Neural cell (in vitro differentiated cells): ENCODE measurements around the gene ZNF736. TPM values are rescaled to one million over a fixed set of nuclear protein-coding genes. Genes with fewer than 3 reads are reported as not detected.
"Not testable (repeated sequence)": the region's sequence is repeated elsewhere in the genome, so short reads cannot be mapped to it uniquely, and the experiment has no call there.

Experiments
- H2AFZ ChIP-seq: fragments of 200-600, 300-800 bp; sonication (generic), shearing (Covaris generic); 2 replicates; pipeline ENCODE4 v1.6.0; 2014; ENCODE audit warnings: low read depth, mild to moderate bottlenecking, antibody characterized with exemption, low read length, moderate library complexity
- H3F3A ChIP-seq: fragments of 200-600 bp; shearing (Covaris generic); 2 replicates; pipeline ENCODE4 v1.6.1; 2016; ENCODE audit warnings: mild to moderate bottlenecking, moderate library complexity, mixed read lengths, antibody characterized with exemption, low read length; ENCODE audit not compliant: insufficient read depth, poor library complexity, severe bottlenecking
- H3K27ac ChIP-seq: fragments of 200-600, 300-800 bp; sonication (generic), shearing (Covaris generic); 2 replicates; pipeline ENCODE4 v1.5.1; 2014; ENCODE audit warnings: mild to moderate bottlenecking, low read length, moderate library complexity
- H3K27me3 ChIP-seq: fragments of 300-800, 200-600 bp; sonication (generic), shearing (Covaris generic); 2 replicates; pipeline ENCODE4 v1.6.0; 2014; ENCODE audit warnings: mild to moderate bottlenecking, low read depth, low read length, moderate library complexity; ENCODE audit not compliant: insufficient read depth
- H3K36me3 ChIP-seq: fragments of 300-800, 200-600 bp; sonication (generic), shearing (Covaris generic); 2 replicates; pipeline ENCODE4 v1.5.1; 2014; ENCODE audit warnings: mild to moderate bottlenecking, antibody characterized with exemption, low read length, moderate library complexity; ENCODE audit not compliant: insufficient read depth
- H3K4me2 ChIP-seq: fragments of 300-800, 200-600 bp; sonication (generic), shearing (Covaris generic); 2 replicates; pipeline ENCODE4 v1.6.0; 2014; ENCODE audit warnings: mild to moderate bottlenecking, low read length
- H3K4me3 ChIP-seq: fragments of 300-800, 200-600 bp; sonication (generic), shearing (Covaris generic); 2 replicates; pipeline ENCODE4 v1.5.1; 2014; ENCODE audit warnings: mild to moderate bottlenecking, low read length, moderate library complexity
- H3K79me2 ChIP-seq: fragments of 200-600 bp; shearing (Covaris generic); replicated peaks from 2 replicates; pipeline ENCODE4 v1.6.0; 2014; ENCODE audit warnings: mild to moderate bottlenecking, low read length, moderate library complexity; ENCODE audit not compliant: insufficient read depth
- H3K9ac ChIP-seq: fragments of 300-800, 200-600 bp; sonication (generic), shearing (Covaris generic); 2 replicates; pipeline ENCODE4 v1.6.1; 2016; ENCODE audit warnings: mild to moderate bottlenecking, low read length, mixed read lengths
- H3K9me2 ChIP-seq: fragments of 200-600 bp; shearing (Covaris generic); 2 replicates; pipeline ENCODE4 v1.6.1; 2016; ENCODE audit warnings: mild to moderate bottlenecking, low read length, mixed read lengths; ENCODE audit not compliant: insufficient read depth
- H3K9me3 ChIP-seq: fragments of 200-600, 300-800 bp; sonication (generic), shearing (Covaris generic); 2 replicates; pipeline ENCODE4 v1.6.1; 2016; ENCODE audit warnings: mild to moderate bottlenecking, mixed run types, low read length, moderate library complexity, mixed read lengths
- H4K20me1 ChIP-seq: fragments of 200-600 bp; shearing (Covaris generic); 2 replicates; pipeline ENCODE4 v1.6.1; 2016; ENCODE audit warnings: mild to moderate bottlenecking, mixed run types; ENCODE audit not compliant: insufficient read depth
- EP300 ChIP-seq: fragments of 450-650 bp; conservative IDR thresholded peaks from 2 replicates; pipeline ENCODE4 v1.6.1; 2014; ENCODE audit warnings: antibody characterized with exemption, mild to moderate bottlenecking, moderate library complexity; ENCODE audit not compliant: poor library complexity, severe bottlenecking
- EZH2 ChIP-seq: fragments of 200-600, 300-800 bp; shearing (Covaris generic), sonication (generic); IDR thresholded peaks from 2 replicates; pipeline ENCODE4 v1.6.1; 2014; ENCODE audit warnings: antibody characterized with exemption, low read length, borderline replicate concordance, mild to moderate bottlenecking; ENCODE audit not compliant: insufficient read depth, poor library complexity, severe bottlenecking
- MXI1 ChIP-seq: fragments of 450-650 bp; conservative IDR thresholded peaks from 2 replicates; pipeline ENCODE4 v1.6.1; 2014; ENCODE audit warnings: antibody characterized with exemption, mild to moderate bottlenecking; ENCODE audit not compliant: poor library complexity, severe bottlenecking
- POLR2AphosphoS5 ChIP-seq: IDR thresholded peaks from 2 replicates; pipeline ENCODE4 v1.6.1; 2012
- RAD21 ChIP-seq: fragments of 450-650 bp; conservative IDR thresholded peaks from 2 replicates; pipeline ENCODE4 v1.6.1; 2014; ENCODE audit warnings: antibody characterized with exemption, mild to moderate bottlenecking, moderate library complexity
- SMC3 ChIP-seq: fragments of 450-650 bp; conservative IDR thresholded peaks from 2 replicates; pipeline ENCODE4 v1.6.1; 2014; ENCODE audit warnings: antibody characterized with exemption, mild to moderate bottlenecking, moderate library complexity; ENCODE audit not compliant: poor library complexity
- TAF1 ChIP-seq: IDR thresholded peaks from 2 replicates; pipeline ENCODE4 v1.6.1; 2012; ENCODE audit warnings: low read depth
- polyA plus RNA-seq: library from polyadenylated mRNA; depleted of rRNA; stranded (reverse); fragments of >200 nt; gene quantifications from 2 replicates; pipeline ENCODE4 v1.2.3, GENCODE V29; 2014
- TF ChIP-seq, protein P1 (sequence below): IDR thresholded peaks from 2 replicates; pipeline ENCODE4 v1.6.1; 2012; ENCODE audit warnings: borderline replicate concordance
- TF ChIP-seq, protein P2 (sequence below): fragments of 450-650 bp; IDR thresholded peaks from 2 replicates; pipeline ENCODE4 v1.5.1; 2014; ENCODE audit warnings: antibody characterized with exemption, mild to moderate bottlenecking, moderate library complexity; ENCODE audit not compliant: poor library complexity, severe bottlenecking

The ZNF736 gene
- polyA plus RNA-seq, 1 donor from 2014 or later = 1.7 TPM

DNA sequence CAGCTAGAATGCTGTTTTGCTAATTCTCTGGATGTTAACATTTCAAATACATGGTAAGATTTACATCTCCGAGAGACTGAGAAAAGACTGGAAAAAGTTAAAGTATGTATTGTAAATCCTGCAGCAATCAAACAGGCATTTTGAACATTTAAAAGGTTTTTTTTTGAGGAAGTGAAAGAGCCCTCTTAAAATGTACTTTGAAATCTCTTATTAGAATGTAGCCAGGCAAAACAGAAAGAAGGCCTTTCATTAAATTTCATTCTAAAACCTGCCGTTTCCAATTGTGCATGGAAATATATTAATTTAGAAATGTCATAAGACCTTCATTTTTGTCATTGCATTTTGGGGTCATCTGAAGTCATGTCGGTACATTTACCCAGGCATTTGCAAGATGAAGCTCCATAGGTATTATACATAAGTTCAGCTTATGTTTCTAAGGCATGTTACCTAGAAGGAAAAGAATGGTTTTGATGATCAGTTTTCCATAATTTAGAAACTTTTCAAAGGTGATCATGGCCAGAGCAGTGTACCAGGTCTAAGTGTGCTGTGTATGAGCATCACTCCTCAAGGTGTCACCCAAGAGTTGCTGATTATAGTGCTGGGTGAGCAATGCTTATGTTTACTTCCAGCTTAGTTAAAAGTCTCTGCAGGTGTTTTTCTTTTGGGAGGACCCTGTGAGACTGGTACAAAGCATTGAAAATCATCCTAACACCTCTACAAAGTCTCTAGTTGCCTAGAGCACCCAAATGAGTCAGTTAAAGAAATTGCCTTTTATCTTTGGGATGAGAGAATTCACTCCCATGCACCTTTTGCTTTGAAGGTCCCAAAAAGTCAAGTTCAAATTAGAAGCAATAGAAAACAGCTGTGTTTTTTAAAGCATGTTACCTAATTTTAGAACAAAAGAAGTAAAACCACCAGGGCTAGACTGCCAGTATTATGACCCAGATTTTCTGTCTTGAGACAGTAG, 7.1 kb downstream of the ZNF736 start:
- Histone ChIP-seq H3K27me3 (no peaks in the 10 kb centered on the region), H3F3A (no peaks in the 10 kb centered on the region), H3K27ac (no peak overlapping the region), H3K9ac (no peak overlapping the region), H4K20me1 (no peaks in the 10 kb centered on the region), H3K9me3 (no peaks in the 10 kb centered on the region), H3K4me3 (no peak overlapping the region), H3K4me2 (no peak overlapping the region), H3K79me2 (no peaks in the 10 kb centered on the region), H2AFZ (no peak overlapping the region), H3K36me3 (no peaks in the 10 kb centered on the region), H3K9me2 (no peaks in the 10 kb centered on the region)
- TF ChIP-seq SMC3 (no peak), MXI1 (no peak), EP300 (no peak), EZH2 (no peak), TAF1 (no peak), RAD21 (no peak), POLR2AphosphoS5 (no peak)
- TF ChIP-seq, protein P1, sequence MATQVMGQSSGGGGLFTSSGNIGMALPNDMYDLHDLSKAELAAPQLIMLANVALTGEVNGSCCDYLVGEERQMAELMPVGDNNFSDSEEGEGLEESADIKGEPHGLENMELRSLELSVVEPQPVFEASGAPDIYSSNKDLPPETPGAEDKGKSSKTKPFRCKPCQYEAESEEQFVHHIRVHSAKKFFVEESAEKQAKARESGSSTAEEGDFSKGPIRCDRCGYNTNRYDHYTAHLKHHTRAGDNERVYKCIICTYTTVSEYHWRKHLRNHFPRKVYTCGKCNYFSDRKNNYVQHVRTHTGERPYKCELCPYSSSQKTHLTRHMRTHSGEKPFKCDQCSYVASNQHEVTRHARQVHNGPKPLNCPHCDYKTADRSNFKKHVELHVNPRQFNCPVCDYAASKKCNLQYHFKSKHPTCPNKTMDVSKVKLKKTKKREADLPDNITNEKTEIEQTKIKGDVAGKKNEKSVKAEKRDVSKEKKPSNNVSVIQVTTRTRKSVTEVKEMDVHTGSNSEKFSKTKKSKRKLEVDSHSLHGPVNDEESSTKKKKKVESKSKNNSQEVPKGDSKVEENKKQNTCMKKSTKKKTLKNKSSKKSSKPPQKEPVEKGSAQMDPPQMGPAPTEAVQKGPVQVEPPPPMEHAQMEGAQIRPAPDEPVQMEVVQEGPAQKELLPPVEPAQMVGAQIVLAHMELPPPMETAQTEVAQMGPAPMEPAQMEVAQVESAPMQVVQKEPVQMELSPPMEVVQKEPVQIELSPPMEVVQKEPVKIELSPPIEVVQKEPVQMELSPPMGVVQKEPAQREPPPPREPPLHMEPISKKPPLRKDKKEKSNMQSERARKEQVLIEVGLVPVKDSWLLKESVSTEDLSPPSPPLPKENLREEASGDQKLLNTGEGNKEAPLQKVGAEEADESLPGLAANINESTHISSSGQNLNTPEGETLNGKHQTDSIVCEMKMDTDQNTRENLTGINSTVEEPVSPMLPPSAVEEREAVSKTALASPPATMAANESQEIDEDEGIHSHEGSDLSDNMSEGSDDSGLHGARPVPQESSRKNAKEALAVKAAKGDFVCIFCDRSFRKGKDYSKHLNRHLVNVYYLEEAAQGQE = no peak
- TF ChIP-seq, protein P2, sequence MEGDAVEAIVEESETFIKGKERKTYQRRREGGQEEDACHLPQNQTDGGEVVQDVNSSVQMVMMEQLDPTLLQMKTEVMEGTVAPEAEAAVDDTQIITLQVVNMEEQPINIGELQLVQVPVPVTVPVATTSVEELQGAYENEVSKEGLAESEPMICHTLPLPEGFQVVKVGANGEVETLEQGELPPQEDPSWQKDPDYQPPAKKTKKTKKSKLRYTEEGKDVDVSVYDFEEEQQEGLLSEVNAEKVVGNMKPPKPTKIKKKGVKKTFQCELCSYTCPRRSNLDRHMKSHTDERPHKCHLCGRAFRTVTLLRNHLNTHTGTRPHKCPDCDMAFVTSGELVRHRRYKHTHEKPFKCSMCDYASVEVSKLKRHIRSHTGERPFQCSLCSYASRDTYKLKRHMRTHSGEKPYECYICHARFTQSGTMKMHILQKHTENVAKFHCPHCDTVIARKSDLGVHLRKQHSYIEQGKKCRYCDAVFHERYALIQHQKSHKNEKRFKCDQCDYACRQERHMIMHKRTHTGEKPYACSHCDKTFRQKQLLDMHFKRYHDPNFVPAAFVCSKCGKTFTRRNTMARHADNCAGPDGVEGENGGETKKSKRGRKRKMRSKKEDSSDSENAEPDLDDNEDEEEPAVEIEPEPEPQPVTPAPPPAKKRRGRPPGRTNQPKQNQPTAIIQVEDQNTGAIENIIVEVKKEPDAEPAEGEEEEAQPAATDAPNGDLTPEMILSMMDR = no peak

DNA sequence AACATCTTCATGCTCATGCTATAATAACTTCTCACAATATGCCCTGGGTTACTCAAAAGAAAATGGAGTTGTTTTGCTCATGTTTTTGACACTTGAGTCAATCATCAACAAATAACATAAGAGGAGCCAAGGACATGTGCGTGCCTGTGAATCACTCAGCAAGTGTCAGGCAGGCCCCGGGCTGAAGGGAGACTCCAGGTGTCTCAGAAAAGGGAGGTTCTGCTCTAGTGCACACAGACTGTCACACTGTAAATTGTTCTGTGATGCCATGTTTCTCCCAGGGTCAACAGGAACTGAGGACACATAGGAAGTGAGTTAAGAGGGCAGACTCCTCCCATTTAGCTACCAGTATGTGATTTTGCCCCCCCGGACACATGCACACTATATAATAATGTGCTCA, 10.4 kb downstream of the ZNF736 start:
- H3K36me3 ChIP-seq, H3F3A ChIP-seq, H3K79me2 ChIP-seq, H4K20me1 ChIP-seq, H2AFZ ChIP-seq, H3K9me3 ChIP-seq, H3K9ac ChIP-seq, H3K4me3 ChIP-seq, H3K9me2 ChIP-seq, H3K27ac ChIP-seq, H3K4me2 ChIP-seq, H3K27me3 ChIP-seq: not testable (repeated sequence)

DNA sequence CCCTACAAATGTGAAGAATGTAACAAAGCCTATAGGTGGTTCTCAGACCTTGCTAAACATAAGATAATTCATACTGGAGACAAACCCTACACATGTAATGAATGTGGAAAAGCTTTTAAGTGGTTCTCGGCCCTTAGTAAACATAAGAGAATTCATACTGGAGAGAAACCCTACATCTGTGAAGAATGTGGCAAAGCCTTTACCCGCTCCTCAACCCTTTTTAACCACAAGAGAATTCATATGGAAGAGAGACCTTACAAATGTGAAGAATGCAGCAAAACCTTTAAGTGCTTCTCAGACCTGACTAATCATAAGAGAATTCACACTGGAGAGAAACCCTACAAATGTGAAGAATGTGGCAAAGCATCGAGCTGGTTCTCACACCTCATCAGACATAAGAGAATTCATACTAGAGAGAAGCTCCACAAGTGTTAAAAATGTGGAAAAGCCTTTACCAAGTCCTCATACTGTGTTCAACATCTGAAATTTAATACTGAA, 35.0 kb downstream of the ZNF736 start:
- H2AFZ ChIP-seq, H3K36me3 ChIP-seq, H3F3A ChIP-seq, H3K27ac ChIP-seq, H3K4me3 ChIP-seq, H3K9me2 ChIP-seq, H3K4me2 ChIP-seq, H3K27me3 ChIP-seq, H3K9me3 ChIP-seq, H3K9ac ChIP-seq, H3K79me2 ChIP-seq, H4K20me1 ChIP-seq: not testable (repeated sequence)
